ENCODE measurements around the gene DNLZ.

- TF ChIP-seq RCOR1 (IDR thresholded peaks at IDR 0.05; ENCODE audit: insufficient replicate concordance, low read length): no peak
- TF ChIP-seq CTCF (conservative IDR thresholded peaks at IDR 0.05; ENCODE audit: low read depth, low read length): no peak
- no peak for TF ChIP-seq ELK1 (IDR thresholded peaks at IDR 0.05; ENCODE audit: borderline replicate concordance, low read depth, low read length)
- TF ChIP-seq FOS (IDR thresholded peaks at IDR 0.05; ENCODE audit: low read depth, low read length): no peak
- TF ChIP-seq BHLHE40 (IDR thresholded peaks at IDR 0.05; ENCODE audit: low read depth, low read length): no peak
- TF ChIP-seq POLR2A (IDR thresholded peaks at IDR 0.05; ENCODE audit: low read depth, low read length): no peak
- TF ChIP-seq MXI1 (IDR thresholded peaks at IDR 0.05; ENCODE audit: borderline replicate concordance, low read depth, low read length): no peak
- no peak for TF ChIP-seq CEBPB (IDR thresholded peaks at IDR 0.05; ENCODE audit: low read depth, low read length)
- no peak for TF ChIP-seq NFE2L2 (IDR thresholded peaks at IDR 0.05; ENCODE audit: low read depth, low read length)
- TF ChIP-seq RAD21 (IDR thresholded peaks at IDR 0.05; ENCODE audit: low read length): no peak
- TF ChIP-seq MAFK (IDR thresholded peaks at IDR 0.05; ENCODE audit: low read depth, low read length): no peak
Observed at GRCh38 chr9:136359774-136360718, 3.5 kb downstream of the DNLZ start.
